HG03354 (cell line): ENCODE results near the gene ARHGAP32.

Experiments
- ATAC-seq: cut with Tn5 transposase; IDR thresholded peaks from one replicate; pipeline ENCODE4 v1.9.1; 2021; ENCODE audit warnings: mild to moderate bottlenecking; ENCODE audit not compliant: unreplicated experiment, poor library complexity, severe bottlenecking

ARHGAP32 gene

GRCh38 chr11:129192150-129192549 is at the start of gene ARHGAP32:
Gene ARHGAP32, minus strand, starts transcription at chr11:129192325. Its CDS starts 127 bp downstream, at chr11:129192198.
- ATAC-seq: no peak

- ATAC-seq: no peak
Measured at GRCh38 chr11:129239207-129239606, 47.1 kb upstream of the ARHGAP32 start.

- ATAC-seq: peak; percentile 46
Measured at GRCh38 chr11:129237880-129238638, 45.9 kb upstream of the ARHGAP32 start.

GRCh38 chr11:129237456-129237855 is 45.3 kb upstream of the ARHGAP32 start:
- no peak for ATAC-seq

- ATAC-seq: no peak
Measured at GRCh38 chr11:129236850-129237249, 44.7 kb upstream of the ARHGAP32 start.

- no peak for ATAC-seq
Measured at GRCh38 chr11:129234978-129235377, 42.9 kb upstream of the ARHGAP32 start.

- no peak for ATAC-seq
Measured at GRCh38 chr11:129230006-129230405, 37.9 kb upstream of the ARHGAP32 start.

GRCh38 chr11:129226207-129226798 is 34.2 kb upstream of the ARHGAP32 start:
- ATAC-seq: no peak

- no peak for ATAC-seq
Measured at GRCh38 chr11:129225190-129225589, 33.1 kb upstream of the ARHGAP32 start.

- ATAC-seq: no peak
Measured at GRCh38 chr11:129224538-129224937, 32.4 kb upstream of the ARHGAP32 start.

GRCh38 chr11:129223701-129224149 is 31.6 kb upstream of the ARHGAP32 start:
- ATAC-seq: no peak

- ATAC-seq: no peak
Measured at GRCh38 chr11:129223260-129223659, 31.1 kb upstream of the ARHGAP32 start.

GRCh38 chr11:129222158-129222557 is 30.0 kb upstream of the ARHGAP32 start:
- no peak for ATAC-seq

- ATAC-seq: no peak
Measured at GRCh38 chr11:129215506-129216245, 23.6 kb upstream of the ARHGAP32 start.

- ATAC-seq: no peak
Measured at GRCh38 chr11:129214710-129215295, 22.7 kb upstream of the ARHGAP32 start.

GRCh38 chr11:129213261-129213660 is 21.1 kb upstream of the ARHGAP32 start:
- no peak for ATAC-seq

- no peak for ATAC-seq
Measured at GRCh38 chr11:129211397-129211796, 19.3 kb upstream of the ARHGAP32 start.

GRCh38 chr11:129210831-129211181 is 18.7 kb upstream of the ARHGAP32 start:
- no peak for ATAC-seq

GRCh38 chr11:129209891-129210830 is 18.0 kb upstream of the ARHGAP32 start:
- no peak for ATAC-seq
